ENCODE data around the gene ACTA2.

DNA sequence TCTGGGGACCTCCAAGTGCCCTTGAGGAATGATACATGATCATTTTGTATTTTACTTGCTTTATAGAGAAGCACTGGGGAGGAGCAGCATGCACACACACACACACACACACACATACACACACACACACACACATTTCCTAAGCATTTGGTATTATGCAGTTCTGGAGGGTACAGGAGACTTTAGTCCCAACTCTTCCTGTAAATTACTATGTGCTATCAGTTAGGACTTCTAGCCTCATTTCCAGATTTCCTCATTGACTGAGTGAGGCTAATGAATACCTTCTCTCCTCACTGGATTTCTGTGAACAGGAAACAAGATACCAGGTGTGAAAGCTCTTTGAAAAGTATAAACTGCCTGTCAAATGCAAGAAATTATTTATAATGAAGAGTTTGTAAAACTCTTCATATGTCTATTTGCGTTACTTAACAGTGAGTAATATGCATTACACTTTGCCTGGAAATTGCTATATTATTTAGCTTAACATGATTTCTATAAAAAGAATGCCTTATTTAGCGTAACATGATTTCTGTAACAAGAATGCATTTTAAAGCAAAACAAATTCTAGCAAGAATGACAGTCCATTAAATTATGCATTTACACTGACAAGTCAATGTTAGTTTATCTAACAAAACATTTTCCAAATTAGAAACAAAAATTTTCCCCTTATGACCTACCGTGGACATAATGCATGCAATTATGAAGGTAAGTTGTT lies 34.2 kb downstream of the ACTA2 start:
- TF ChIP-seq, protein P1, sequence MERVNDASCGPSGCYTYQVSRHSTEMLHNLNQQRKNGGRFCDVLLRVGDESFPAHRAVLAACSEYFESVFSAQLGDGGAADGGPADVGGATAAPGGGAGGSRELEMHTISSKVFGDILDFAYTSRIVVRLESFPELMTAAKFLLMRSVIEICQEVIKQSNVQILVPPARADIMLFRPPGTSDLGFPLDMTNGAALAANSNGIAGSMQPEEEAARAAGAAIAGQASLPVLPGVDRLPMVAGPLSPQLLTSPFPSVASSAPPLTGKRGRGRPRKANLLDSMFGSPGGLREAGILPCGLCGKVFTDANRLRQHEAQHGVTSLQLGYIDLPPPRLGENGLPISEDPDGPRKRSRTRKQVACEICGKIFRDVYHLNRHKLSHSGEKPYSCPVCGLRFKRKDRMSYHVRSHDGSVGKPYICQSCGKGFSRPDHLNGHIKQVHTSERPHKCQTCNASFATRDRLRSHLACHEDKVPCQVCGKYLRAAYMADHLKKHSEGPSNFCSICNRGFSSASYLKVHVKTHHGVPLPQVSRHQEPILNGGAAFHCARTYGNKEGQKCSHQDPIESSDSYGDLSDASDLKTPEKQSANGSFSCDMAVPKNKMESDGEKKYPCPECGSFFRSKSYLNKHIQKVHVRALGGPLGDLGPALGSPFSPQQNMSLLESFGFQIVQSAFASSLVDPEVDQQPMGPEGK (CRISPR knock-in tag; IDR thresholded peaks at IDR 0.05; ENCODE audit: borderline replicate concordance), result no peak
- no peak for TF ChIP-seq BACH2 (CRISPR knock-in tag; IDR thresholded peaks at IDR 0.05; ENCODE audit: borderline replicate concordance)
- no peak for TF ChIP-seq ESRRG (CRISPR knock-in tag; IDR thresholded peaks at IDR 0.05)
- TF ChIP-seq ISL1 (CRISPR knock-in tag; IDR thresholded peaks at IDR 0.05), result no peak
- TF ChIP-seq OSR1 (CRISPR knock-in tag; IDR thresholded peaks at IDR 0.05), result no peak
- no peak for TF ChIP-seq ZFP30 (CRISPR knock-in tag; IDR thresholded peaks at IDR 0.05)
- TF ChIP-seq, protein P2, sequence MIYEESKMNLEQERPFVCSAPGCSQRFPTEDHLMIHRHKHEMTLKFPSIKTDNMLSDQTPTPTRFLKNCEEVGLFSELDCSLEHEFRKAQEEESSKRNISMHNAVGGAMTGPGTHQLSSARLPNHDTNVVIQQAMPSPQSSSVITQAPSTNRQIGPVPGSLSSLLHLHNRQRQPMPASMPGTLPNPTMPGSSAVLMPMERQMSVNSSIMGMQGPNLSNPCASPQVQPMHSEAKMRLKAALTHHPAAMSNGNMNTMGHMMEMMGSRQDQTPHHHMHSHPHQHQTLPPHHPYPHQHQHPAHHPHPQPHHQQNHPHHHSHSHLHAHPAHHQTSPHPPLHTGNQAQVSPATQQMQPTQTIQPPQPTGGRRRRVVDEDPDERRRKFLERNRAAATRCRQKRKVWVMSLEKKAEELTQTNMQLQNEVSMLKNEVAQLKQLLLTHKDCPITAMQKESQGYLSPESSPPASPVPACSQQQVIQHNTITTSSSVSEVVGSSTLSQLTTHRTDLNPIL (CRISPR knock-in tag; IDR thresholded peaks at IDR 0.05; ENCODE audit: low read depth), result no peak
- TF ChIP-seq TCF4 (CRISPR knock-in tag; IDR thresholded peaks at IDR 0.05; ENCODE audit: borderline replicate concordance), result no peak
- TF ChIP-seq ARNTL (CRISPR knock-in tag; IDR thresholded peaks at IDR 0.05; ENCODE audit: borderline replicate concordance, low read depth), result no peak

Measured in SK-N-SH treated with all-trans-retinoic acid at 6 μM for 48 hours (cell line).